ENCODE results near the gene PCDHGA1. TPM values are rescaled to one million over a fixed set of nuclear protein-coding genes. Genes with fewer than 3 reads are reported as not detected.

The PCDHGA1 gene
- total RNA-seq, 1 experiment from 2014 or later = 0.64 TPM

DNA sequence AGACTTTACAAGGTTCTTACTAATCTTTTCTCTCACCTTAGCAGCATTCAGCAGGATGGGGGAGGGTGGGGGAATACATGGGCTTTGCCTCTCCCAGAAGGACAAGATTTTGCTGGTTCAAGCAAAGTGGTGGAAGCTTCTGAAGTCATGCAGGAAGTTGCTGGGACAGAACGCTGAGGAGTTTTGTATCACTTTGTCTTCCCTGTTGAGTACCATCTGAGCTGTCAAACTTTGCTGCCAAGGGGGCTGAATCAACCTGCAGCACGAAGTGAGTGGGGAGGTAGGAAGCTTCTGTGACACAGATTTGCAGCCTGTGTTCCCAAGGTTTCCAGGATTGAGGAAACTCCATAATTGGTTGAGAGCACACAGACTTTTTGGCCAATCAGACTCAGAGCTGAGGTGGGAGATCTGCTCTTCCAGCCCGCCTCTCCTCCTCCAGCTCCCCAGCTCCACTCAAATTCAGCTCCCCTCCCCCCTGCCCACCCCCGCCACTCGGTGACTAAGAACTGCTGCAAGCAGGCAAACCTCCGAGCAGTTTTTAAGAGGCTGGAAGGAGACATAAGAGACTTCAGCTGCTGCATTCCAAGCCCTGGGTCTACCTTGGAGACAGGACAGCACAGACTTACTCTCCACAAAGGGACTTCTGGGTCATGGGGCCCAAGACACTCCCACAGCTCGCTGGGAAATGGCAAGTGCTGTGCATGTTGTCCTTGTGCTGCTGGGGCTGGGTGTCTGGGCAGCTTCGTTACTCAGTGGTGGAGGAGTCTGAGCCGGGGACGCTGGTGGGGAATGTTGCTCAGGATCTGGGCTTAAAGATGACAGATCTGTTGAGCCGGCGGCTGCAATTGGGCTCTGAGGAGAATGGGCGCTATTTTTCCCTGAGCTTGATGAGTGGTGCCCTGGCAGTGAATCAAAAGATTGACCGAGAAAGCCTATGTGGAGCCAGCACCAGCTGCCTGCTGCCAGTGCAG lies 158.6 kb downstream of the PCDHGA1 start, which contains the start of gene PCDHGC5:
Gene PCDHGC5 (plus strand): TSS at position 491 of the 971 bp plus-strand sequence. CDS start 160 bp downstream, at position 651.
- CTCF ChIA-PET = no interaction called here
- no peak within 1 kb of the TSS for H3K27ac Mint-ChIP-seq (ENCODE audit: unreplicated experiment)

DNA sequence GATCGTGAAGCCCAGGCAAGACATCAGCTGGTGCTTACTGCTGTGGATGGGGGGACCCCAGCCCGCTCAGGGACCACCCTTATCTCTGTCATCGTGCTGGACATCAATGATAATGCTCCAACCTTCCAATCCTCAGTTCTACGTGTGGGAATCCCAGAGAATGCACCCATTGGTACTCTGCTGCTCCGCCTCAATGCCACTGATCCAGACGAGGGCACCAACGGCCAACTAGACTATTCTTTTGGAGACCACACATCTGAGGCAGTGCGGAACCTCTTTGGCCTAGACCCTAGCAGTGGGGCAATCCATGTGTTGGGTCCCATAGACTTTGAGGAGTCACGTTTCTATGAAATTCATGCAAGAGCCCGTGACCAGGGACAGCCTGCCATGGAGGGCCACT lies 159.5 kb downstream of the PCDHGA1 start:
- Mint-ChIP-seq H3K4me3 (ENCODE audit: unreplicated experiment) (no peak overlapping the region), H3K36me3 (ENCODE audit: insufficient read depth, unreplicated experiment) (no peaks in the 10 kb centered on the region), H3K4me1 (ENCODE audit: low read depth, unreplicated experiment) (no peaks in the 10 kb centered on the region), H3K27me3 (ENCODE audit: insufficient read depth, unreplicated experiment) (no peaks in the 10 kb centered on the region), H3K9me3 (ENCODE audit: unreplicated experiment) (no peaks in the 10 kb centered on the region), H3K27ac (ENCODE audit: unreplicated experiment) (no peak overlapping the region)
- H3K4me1 ChIP-seq = no peaks in the 10 kb centered on the region
- H3K4me3 ChIP-seq (ENCODE audit: low read depth, low read length) = no peak overlapping the region
- BruUV-seq (replicated peaks) = no TSS peak
- DNase-seq = no peak
- no peaks in the 10 kb centered on the region for H3K27me3 ChIP-seq (replicated peaks; ENCODE audit: control insufficient read depth, insufficient read depth, low read length)
- intact Hi-C loops (cut with micrococcal nuclease; ENCODE audit: unreplicated experiment) = no loop called here
- ChIA-PET POLR2A (no interaction called here), CTCF (no interaction called here)
- H3K9me3 ChIP-seq = no peaks in the 10 kb centered on the region
- no peaks in the 10 kb centered on the region for H3K36me3 ChIP-seq (ENCODE audit: control insufficient read depth, insufficient read depth, low read length)
- TF ChIP-seq, protein P1, sequence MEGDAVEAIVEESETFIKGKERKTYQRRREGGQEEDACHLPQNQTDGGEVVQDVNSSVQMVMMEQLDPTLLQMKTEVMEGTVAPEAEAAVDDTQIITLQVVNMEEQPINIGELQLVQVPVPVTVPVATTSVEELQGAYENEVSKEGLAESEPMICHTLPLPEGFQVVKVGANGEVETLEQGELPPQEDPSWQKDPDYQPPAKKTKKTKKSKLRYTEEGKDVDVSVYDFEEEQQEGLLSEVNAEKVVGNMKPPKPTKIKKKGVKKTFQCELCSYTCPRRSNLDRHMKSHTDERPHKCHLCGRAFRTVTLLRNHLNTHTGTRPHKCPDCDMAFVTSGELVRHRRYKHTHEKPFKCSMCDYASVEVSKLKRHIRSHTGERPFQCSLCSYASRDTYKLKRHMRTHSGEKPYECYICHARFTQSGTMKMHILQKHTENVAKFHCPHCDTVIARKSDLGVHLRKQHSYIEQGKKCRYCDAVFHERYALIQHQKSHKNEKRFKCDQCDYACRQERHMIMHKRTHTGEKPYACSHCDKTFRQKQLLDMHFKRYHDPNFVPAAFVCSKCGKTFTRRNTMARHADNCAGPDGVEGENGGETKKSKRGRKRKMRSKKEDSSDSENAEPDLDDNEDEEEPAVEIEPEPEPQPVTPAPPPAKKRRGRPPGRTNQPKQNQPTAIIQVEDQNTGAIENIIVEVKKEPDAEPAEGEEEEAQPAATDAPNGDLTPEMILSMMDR (IDR thresholded peaks at IDR 0.05; ENCODE audit: insufficient read depth in 1 of 2, low read depth in 1 of 2, low read length in 1 of 2, severe bottlenecking in 1 of 2, unreplicated experiment in 1 of 2) = no peak

More for the DNA sequence above, 158.6 kb downstream of the PCDHGA1 start, which contains the start of gene PCDHGC5:
- TF ChIP-seq, protein P1 (IDR thresholded peaks at IDR 0.05; ENCODE audit: insufficient read depth in 1 of 2, low read depth in 1 of 2, low read length in 1 of 2, severe bottlenecking in 1 of 2, unreplicated experiment in 1 of 2) = no peak
- Histone ChIP-seq H3K4me1 (no peaks in the 10 kb centered on the region), H3K9me3 (no peaks in the 10 kb centered on the region), H3K27me3 (replicated peaks; ENCODE audit: control insufficient read depth, insufficient read depth, low read length) (no peaks in the 10 kb centered on the region), H3K4me3 (ENCODE audit: low read depth, low read length) (no peak within 1 kb of the TSS), H3K36me3 (ENCODE audit: control insufficient read depth, insufficient read depth, low read length) (no peaks in the 10 kb centered on the region)
- Mint-ChIP-seq H3K9me3 (ENCODE audit: unreplicated experiment) (no peaks in the 10 kb centered on the region), H3K27me3 (ENCODE audit: insufficient read depth, unreplicated experiment) (no peaks in the 10 kb centered on the region), H3K4me1 (ENCODE audit: low read depth, unreplicated experiment) (no peaks in the 10 kb centered on the region), H3K4me3 (ENCODE audit: unreplicated experiment) (no peak within 1 kb of the TSS), H3K36me3 (ENCODE audit: insufficient read depth, unreplicated experiment) (no peaks in the 10 kb centered on the region)
- POLR2A ChIA-PET = no interaction called here
- no peak for DNase-seq
- BruUV-seq (replicated peaks) = no TSS peak
- intact Hi-C loops (cut with micrococcal nuclease; ENCODE audit: unreplicated experiment) = no loop called here

DNA sequence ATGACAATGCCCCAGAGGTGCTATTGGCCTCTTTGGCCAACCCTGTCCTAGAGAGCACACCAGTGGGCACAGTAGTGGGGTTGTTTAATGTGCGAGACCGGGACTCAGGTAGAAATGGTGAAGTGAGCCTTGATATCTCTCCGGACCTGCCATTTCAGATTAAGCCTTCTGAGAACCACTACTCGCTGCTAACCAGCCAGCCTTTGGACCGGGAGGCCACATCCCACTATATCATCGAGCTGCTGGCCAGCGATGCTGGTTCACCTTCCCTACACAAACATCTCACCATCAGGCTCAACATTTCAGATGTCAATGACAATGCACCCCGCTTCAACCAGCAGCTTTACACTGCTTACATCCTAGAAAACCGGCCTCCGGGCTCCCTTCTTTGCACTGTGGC lies 160.0 kb downstream of the PCDHGA1 start:
- no TSS peak for BruUV-seq (replicated peaks)
- CTCF ChIA-PET = no interaction called here

More for the DNA sequence above, 160.0 kb downstream of the PCDHGA1 start:
- peaks cover 2% of the 10 kb centered on the region for H3K4me1 Mint-ChIP-seq (ENCODE audit: low read depth, unreplicated experiment)
- Histone ChIP-seq H3K4me3 (ENCODE audit: low read depth, low read length) (no peak overlapping the region), H3K9me3 (no peaks in the 10 kb centered on the region), H3K27me3 (replicated peaks; ENCODE audit: control insufficient read depth, insufficient read depth, low read length) (no peaks in the 10 kb centered on the region), H3K4me1 (no peaks in the 10 kb centered on the region), H3K36me3 (ENCODE audit: control insufficient read depth, insufficient read depth, low read length) (no peaks in the 10 kb centered on the region)
- peaks cover under 1% of the 10 kb centered on the region for H3K27me3 Mint-ChIP-seq (ENCODE audit: insufficient read depth, unreplicated experiment)
- TF ChIP-seq, protein P1 (IDR thresholded peaks at IDR 0.05; ENCODE audit: insufficient read depth in 1 of 2, low read depth in 1 of 2, low read length in 1 of 2, severe bottlenecking in 1 of 2, unreplicated experiment in 1 of 2) = no peak
- POLR2A ChIA-PET = no interaction called here
- no peak overlapping the region for H3K27ac Mint-ChIP-seq (ENCODE audit: unreplicated experiment)
- intact Hi-C loops (cut with micrococcal nuclease; ENCODE audit: unreplicated experiment) = no loop called here
- H3K4me3 Mint-ChIP-seq (ENCODE audit: unreplicated experiment) = no peak overlapping the region
- no peaks in the 10 kb centered on the region for H3K36me3 Mint-ChIP-seq (ENCODE audit: insufficient read depth, unreplicated experiment)
- no peak for DNase-seq
- H3K9me3 Mint-ChIP-seq (ENCODE audit: unreplicated experiment) = no peaks in the 10 kb centered on the region
